ENCODE data around the gene TCF7L1. TPM values are rescaled to one million over a fixed set of nuclear protein-coding genes. Genes with fewer than 3 reads are reported as not detected.
A peak's percentile ranks its signal among the peaks of the same experiment; 100 is the strongest.

Gene TCF7L1
- total and polyA plus RNA-seq, 9 of the 15 experiments (the other 6 are each of a cell fraction or from before 2014, with no cell fraction given): 0.03 to 0.11 (median 0.07) TPM; not detected in 5

GRCh38 chr2:85246348-85246747 is 113.2 kb downstream of the TCF7L1 start:
- Histone ChIP-seq H3K9me3 (replicated peaks; ENCODE audit: control insufficient read depth, insufficient read depth, low read depth, low read length) (no peaks in the 10 kb centered on the region), H3K27me3 (ENCODE audit: control insufficient read depth in 2 of 2, insufficient read depth in 2 of 2, low read length in 2 of 2) (peaks cover 46 to 73% of the 10 kb centered on the region in 2 experiments), H3K4me3 (no peak overlapping the region), H3K4me1 (replicated peaks in 1 of 2; ENCODE audit: control insufficient read depth in 2 of 2, insufficient read depth in 2 of 2, low read length in 2 of 2) (no peaks in the 10 kb centered on the region), H2AFZ (ENCODE audit: low read depth, low read length) (no peak overlapping the region), H3K79me2 (ENCODE audit: control insufficient read depth, insufficient read depth, low read length) (no peaks in the 10 kb centered on the region), H3K9ac (ENCODE audit: insufficient read depth in 1 of 2, low read depth in 2 of 2, low read length in 2 of 2) (no peak overlapping the region), H3K9me1 (ENCODE audit: control insufficient read depth, insufficient read depth, low read length) (no peaks in the 10 kb centered on the region), H3K4me2 (ENCODE audit: insufficient read depth, low read length) (no peak overlapping the region), H3K27ac (ENCODE audit: extremely low read depth, low read depth, low read length) (no peak overlapping the region), H4K20me1 (replicated peaks; ENCODE audit: control insufficient read depth, insufficient read depth, low read length) (no peaks in the 10 kb centered on the region), H3K36me3 (ENCODE audit: control insufficient read depth, insufficient read depth, low read length) (no peaks in the 10 kb centered on the region)
- ATAC-seq: no peak
- BruUV-seq (replicated peaks): no TSS peak
- CTCF ChIA-PET (ENCODE audit: low intra/inter-chr PET ratio): no interaction called here
- no peak for TF ChIP-seq MTA2 (IDR thresholded peaks at IDR 0.05; ENCODE audit: low read depth)
- TF ChIP-seq, protein P1, sequence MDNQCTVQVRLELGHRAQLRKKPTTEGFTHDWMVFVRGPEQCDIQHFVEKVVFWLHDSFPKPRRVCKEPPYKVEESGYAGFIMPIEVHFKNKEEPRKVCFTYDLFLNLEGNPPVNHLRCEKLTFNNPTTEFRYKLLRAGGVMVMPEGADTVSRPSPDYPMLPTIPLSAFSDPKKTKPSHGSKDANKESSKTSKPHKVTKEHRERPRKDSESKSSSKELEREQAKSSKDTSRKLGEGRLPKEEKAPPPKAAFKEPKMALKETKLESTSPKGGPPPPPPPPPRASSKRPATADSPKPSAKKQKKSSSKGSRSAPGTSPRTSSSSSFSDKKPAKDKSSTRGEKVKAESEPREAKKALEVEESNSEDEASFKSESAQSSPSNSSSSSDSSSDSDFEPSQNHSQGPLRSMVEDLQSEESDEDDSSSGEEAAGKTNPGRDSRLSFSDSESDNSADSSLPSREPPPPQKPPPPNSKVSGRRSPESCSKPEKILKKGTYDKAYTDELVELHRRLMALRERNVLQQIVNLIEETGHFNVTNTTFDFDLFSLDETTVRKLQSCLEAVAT (IDR thresholded peaks at IDR 0.05): no peak
- TF ChIP-seq ARID3A (IDR thresholded peaks at IDR 0.05; ENCODE audit: borderline replicate concordance, low read depth, low read length): no peak
- TF ChIP-seq, protein P2, sequence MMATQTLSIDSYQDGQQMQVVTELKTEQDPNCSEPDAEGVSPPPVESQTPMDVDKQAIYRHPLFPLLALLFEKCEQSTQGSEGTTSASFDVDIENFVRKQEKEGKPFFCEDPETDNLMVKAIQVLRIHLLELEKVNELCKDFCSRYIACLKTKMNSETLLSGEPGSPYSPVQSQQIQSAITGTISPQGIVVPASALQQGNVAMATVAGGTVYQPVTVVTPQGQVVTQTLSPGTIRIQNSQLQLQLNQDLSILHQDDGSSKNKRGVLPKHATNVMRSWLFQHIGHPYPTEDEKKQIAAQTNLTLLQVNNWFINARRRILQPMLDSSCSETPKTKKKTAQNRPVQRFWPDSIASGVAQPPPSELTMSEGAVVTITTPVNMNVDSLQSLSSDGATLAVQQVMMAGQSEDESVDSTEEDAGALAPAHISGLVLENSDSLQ (IDR thresholded peaks at IDR 0.05): peak; percentile 41; the same call in 1 of the 2 replicates
- no peak for DNase-seq (ENCODE audit: extremely low read depth in 1 of 4, low spot score in 3 of 4)
- in situ Hi-C loops (cut with MboI): no loop called here
- 0% methylated on average over 5 of the region's 5 CpGs for whole genome bisulfite sequencing (ENCODE audit: insufficient coverage, low coverage, missing lambda C conversion rate)
- FAIRE-seq: no peak
- POLR2A ChIA-PET: interaction anchor here (0.6 to 1.2 kb wide), 5 partner anchors 8 to 321 kb away, joined by 3 to 5 read pairs (median 3); no protein-coding TSS in a partner anchor
- intact Hi-C loops (cut with micrococcal nuclease): no loop called here

Measured in K562 (cell line).